C4-2B (cell line): ENCODE results near the gene YY1AP1.

Source experiments
- CTCF ChIP-seq: fragments of 450-650 bp; conservative IDR thresholded peaks from 2 replicates; pipeline ENCODE4 v1.5.1; 2017; ENCODE audit warnings: mild to moderate bottlenecking
- ZFX ChIP-seq: fragments of 450-650 bp; IDR thresholded peaks from 2 replicates; pipeline ENCODE4 v1.6.1; 2017

- TF ChIP-seq CTCF, result no peak
- no peak for TF ChIP-seq ZFX
These were observed 43.5 kb downstream of the YY1AP1 start for GRCh38 chr1:155645034-155645598.
